Measurements from ENCODE around the gene PMF1. TPM values are rescaled to one million over a fixed set of nuclear protein-coding genes. Genes with fewer than 3 reads are reported as not detected.

Gene PMF1
- total and polyA plus RNA-seq, 2 experiments from 2014 or later: 112 to 118 TPM

- Mint-ChIP-seq H3K4me3 (peak within 1 kb of the TSS; percentile 98), H3K36me3 (ENCODE audit: low read depth) (peaks cover 13% of the 10 kb centered on the region), H3K4me1 (peaks cover 19% of the 10 kb centered on the region), H3K9me3 (no peaks in the 10 kb centered on the region), H3K27me3 (ENCODE audit: insufficient read depth, low read depth, poor library complexity) (peaks cover 16% of the 10 kb centered on the region), H3K27ac (peak within 1 kb of the TSS; percentile 97)
- DNase-seq (ENCODE audit: low spot score) (peak; percentile 100), ATAC-seq (peak; percentile 89)
- H4K20me1 ChIP-seq (replicated peaks; ENCODE audit: insufficient read depth): peaks cover 36% of the 10 kb centered on the region
- TF ChIP-seq, protein P1, sequence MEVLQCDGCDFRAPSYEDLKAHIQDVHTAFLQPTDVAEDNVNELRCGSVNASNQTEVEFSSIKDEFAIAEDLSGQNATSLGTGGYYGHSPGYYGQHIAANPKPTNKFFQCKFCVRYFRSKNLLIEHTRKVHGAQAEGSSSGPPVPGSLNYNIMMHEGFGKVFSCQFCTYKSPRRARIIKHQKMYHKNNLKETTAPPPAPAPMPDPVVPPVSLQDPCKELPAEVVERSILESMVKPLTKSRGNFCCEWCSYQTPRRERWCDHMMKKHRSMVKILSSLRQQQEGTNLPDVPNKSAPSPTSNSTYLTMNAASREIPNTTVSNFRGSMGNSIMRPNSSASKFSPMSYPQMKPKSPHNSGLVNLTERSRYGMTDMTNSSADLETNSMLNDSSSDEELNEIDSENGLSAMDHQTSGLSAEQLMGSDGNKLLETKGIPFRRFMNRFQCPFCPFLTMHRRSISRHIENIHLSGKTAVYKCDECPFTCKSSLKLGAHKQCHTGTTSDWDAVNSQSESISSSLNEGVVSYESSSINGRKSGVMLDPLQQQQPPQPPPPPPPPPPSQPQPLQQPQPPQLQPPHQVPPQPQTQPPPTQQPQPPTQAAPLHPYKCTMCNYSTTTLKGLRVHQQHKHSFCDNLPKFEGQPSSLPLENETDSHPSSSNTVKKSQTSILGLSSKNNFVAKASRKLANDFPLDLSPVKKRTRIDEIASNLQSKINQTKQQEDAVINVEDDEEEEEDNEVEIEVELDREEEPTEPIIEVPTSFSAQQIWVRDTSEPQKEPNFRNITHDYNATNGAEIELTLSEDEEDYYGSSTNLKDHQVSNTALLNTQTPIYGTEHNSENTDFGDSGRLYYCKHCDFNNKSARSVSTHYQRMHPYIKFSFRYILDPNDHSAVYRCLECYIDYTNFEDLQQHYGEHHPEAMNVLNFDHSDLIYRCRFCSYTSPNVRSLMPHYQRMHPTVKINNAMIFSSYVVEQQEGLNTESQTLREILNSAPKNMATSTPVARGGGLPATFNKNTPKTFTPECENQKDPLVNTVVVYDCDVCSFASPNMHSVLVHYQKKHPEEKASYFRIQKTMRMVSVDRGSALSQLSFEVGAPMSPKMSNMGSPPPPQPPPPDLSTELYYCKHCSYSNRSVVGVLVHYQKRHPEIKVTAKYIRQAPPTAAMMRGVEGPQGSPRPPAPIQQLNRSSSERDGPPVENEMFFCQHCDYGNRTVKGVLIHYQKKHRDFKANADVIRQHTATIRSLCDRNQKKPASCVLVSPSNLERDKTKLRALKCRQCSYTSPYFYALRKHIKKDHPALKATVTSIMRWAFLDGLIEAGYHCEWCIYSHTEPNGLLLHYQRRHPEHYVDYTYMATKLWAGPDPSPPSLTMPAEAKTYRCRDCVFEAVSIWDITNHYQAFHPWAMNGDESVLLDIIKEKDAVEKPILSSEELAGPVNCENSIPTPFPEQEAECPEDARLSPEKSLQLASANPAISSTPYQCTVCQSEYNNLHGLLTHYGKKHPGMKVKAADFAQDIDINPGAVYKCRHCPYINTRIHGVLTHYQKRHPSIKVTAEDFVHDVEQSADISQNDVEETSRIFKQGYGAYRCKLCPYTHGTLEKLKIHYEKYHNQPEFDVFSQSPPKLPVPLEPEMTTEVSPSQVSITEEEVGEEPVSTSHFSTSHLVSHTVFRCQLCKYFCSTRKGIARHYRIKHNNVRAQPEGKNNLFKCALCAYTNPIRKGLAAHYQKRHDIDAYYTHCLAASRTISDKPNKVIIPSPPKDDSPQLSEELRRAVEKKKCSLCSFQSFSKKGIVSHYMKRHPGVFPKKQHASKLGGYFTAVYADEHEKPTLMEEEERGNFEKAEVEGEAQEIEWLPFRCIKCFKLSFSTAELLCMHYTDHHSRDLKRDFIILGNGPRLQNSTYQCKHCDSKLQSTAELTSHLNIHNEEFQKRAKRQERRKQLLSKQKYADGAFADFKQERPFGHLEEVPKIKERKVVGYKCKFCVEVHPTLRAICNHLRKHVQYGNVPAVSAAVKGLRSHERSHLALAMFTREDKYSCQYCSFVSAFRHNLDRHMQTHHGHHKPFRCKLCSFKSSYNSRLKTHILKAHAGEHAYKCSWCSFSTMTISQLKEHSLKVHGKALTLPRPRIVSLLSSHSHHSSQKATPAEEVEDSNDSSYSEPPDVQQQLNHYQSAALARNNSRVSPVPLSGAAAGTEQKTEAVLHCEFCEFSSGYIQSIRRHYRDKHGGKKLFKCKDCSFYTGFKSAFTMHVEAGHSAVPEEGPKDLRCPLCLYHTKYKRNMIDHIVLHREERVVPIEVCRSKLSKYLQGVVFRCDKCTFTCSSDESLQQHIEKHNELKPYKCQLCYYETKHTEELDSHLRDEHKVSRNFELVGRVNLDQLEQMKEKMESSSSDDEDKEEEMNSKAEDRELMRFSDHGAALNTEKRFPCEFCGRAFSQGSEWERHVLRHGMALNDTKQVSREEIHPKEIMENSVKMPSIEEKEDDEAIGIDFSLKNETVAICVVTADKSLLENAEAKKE (CRISPR knock-in tag; IDR thresholded peaks at IDR 0.05): no peak
- TF ChIP-seq ZNF331 (CRISPR knock-in tag; IDR thresholded peaks at IDR 0.05; ENCODE audit: low read depth) (no peak), STAT1 (IDR thresholded peaks at IDR 0.05; ENCODE audit: unreplicated experiment) (no peak), CREB1 (CRISPR knock-in tag; IDR thresholded peaks at IDR 0.05; ENCODE audit: low read depth) (peak; percentile 79), JUNB (IDR thresholded peaks at IDR 0.05; ENCODE audit: unreplicated experiment) (no peak), EZH2phosphoT487 (IDR thresholded peaks at IDR 0.05; ENCODE audit: unreplicated experiment) (no peak), ZNF114 (CRISPR knock-in tag; IDR thresholded peaks at IDR 0.05) (no peak), REST (IDR thresholded peaks at IDR 0.05; ENCODE audit: unreplicated experiment) (no peak), POLR2AphosphoS5 (IDR thresholded peaks at IDR 0.05; ENCODE audit: low read depth) (peak; percentile 95), NANOG (IDR thresholded peaks at IDR 0.05; ENCODE audit: borderline replicate concordance) (peak; percentile 21; the same call in 1 of the 2 replicates), ETS1 (IDR thresholded peaks at IDR 0.05) (peak; percentile 96), EZH2 (IDR thresholded peaks at IDR 0.05; ENCODE audit: low read depth, unreplicated experiment) (no peak)
- no peaks in the 10 kb centered on the region for H3K9me2 ChIP-seq (ENCODE audit: insufficient read depth)
- peak within 1 kb of the TSS; percentile 95 for H2AFZ ChIP-seq
- H3K4me2 ChIP-seq: peak within 1 kb of the TSS; percentile 96
- peaks cover 16% of the 10 kb centered on the region for H3K4me1 ChIP-seq (ENCODE audit: insufficient read depth)
- H3F3A ChIP-seq (replicated peaks; ENCODE audit: low read depth): peaks cover 20% of the 10 kb centered on the region; the same call in 1 of the 2 replicates
- peak within 1 kb of the TSS; percentile 92 for H3K27ac ChIP-seq (ENCODE audit: low read depth)
- H3K79me2 ChIP-seq (replicated peaks; ENCODE audit: insufficient read depth): peaks cover 44% of the 10 kb centered on the region
- no peaks in the 10 kb centered on the region for H3K27me3 ChIP-seq (ENCODE audit: insufficient read depth)
- H3K4me3 ChIP-seq: peak within 1 kb of the TSS; percentile 83
- H3K36me3 ChIP-seq (ENCODE audit: insufficient read depth): peaks cover 18% of the 10 kb centered on the region
Observed at GRCh38 chr1:156282479-156283222, 69.8 kb downstream of the PMF1 start, which contains the start of gene SMG5. Gene SMG5, minus strand, starts transcription at chr1:156282825. Its CDS starts 145 bp downstream, at chr1:156282680.
